NCI-H69 (cell line): Measurements from ENCODE around the gene SCN5A.
"Not testable (repeated sequence)": the region's sequence is repeated elsewhere in the genome, so short reads cannot be mapped to it uniquely, and the experiment has no call there.

ENCODE experiments used
- DNase-seq: peaks from one replicate; lab custom pipeline; 2025; lab: John Stamatoyannopoulos, UW

The SCN5A gene

DNA sequence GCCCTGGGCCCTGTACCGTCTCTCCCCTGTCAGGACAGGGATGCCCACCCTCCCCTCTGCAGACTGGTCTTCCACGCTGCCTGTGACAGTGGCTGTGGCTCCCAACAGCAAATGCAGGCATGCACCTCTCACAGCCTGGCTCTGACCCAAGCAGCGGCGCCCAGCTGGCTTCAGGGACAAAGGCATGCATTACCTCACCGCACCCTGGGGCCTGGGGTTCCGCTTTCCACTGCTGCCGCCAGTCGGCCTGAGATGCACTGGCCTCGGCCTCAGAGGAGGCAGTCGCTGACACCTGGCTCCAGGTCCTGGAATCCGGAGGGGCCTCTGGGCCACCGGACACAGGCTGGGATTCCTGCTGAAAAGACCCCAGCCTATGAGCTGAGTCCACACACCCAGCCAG is 70.3 kb downstream of the SCN5A start:
- peak; percentile 65 for DNase-seq

DNA sequence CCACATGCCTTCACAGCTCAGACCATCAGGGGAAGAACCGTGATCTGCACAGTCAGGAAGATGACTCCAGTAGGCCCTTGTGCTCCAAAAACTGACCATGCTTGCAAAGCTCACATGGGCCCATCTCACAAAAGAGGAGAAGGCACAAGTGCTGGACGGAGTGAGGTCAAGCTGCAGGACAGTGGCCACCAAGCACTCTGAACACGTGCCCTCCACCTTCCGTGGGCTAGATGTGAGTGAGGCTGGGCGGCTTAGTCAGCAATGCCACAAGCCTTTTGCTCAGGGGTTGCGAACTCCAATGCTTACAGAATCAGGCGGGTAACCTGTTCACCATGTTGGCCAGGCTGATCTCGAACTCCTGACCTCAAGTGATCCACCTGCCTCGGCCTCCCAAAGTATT is 70.9 kb downstream of the SCN5A start:
- no peak for DNase-seq

DNA sequence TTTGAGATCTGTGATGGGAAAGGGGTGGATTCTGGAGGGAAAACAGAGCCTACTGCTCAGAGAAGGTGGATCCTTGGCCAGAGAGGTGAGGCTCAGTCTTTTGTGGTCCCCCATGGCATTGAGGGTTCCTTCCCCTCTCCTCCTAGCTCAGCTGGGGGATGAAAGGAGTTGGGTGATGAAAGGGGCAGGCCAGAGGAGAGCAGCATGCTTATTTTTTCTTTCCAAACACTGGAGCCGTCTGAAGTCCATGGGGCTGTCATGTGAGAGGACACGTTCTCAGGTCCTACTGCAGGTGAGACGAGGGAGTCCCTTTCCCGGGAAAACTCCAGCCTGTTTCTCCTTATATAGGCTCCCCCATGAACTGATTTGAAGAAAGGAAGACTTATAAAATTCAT is 71.4 kb downstream of the SCN5A start:
- DNase-seq, result no peak

DNA sequence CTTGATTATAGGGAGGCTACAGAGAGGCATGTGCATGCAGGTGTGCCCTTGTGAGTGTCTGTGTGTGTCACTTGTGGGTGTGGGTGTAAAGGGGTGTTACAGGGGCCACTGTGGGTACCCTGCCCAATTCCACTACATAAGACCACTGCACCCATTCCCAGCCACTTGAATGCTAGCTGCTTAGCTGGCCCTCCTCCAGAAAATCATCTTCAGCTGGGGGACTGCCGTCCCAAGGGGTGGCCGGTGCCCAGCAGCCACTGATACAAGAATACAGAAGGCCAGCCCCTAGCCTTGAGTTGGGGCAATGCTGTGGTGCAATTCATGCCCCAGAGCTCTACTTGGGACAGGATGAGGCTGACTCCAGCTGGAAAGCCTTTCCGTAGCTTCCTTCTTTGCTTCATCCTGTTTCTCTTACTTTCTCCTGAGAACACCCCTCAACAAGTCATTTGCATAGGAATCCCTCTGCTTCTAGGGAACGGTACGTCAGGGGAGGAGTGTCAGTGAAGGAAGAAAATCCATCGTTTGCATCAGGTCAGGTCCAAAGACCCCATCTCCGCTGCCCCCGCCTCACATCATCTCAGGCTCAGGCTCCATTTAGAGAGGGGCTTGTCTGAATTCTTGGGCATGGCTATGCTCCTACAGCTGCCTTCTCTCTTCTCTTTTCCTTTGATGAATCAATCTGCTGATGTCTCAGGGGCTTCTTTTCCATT is 72.0 kb downstream of the SCN5A start:
- no peak for DNase-seq

DNA sequence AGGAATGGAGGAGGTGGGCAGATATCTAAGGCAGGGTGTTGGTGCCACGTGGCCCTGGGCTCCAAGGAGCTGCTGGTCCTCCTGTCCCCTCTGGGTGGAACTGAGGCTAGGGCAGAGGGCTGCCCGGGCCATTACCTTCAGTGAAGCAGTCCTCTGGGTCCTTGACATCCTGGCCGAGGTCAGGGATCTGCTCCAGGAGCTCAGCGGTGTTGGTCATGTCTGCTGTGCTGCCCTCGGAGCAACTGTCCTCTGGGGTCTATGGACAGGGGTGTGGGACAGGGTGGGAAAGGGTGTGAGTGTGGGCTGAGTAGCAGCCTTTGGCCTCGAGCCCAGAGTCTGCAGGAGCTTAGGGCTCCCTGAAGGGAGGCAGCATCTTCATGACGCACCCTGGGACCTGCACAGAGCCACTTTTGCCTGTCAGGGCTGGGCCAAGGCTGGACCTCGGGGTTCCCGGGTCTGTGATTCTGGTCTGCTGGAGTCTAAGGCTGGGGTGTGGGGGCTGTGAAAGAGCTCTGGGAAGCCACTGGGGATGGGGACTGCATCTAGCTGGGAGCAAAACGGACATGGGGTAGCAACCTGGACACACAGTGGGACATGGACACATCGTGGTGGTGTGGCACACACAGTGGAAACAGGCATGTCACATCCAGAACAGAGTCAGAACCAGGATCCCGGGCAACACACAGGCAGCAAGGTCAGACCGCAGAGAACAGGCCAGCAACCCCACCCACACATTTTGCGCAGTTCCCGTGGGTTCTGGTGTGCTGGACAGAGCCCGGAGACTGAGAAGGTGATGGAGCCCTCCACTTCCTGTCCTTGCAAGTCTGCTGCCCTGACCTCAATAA is 72.7 kb downstream of the SCN5A start:
- no peak for DNase-seq

DNA sequence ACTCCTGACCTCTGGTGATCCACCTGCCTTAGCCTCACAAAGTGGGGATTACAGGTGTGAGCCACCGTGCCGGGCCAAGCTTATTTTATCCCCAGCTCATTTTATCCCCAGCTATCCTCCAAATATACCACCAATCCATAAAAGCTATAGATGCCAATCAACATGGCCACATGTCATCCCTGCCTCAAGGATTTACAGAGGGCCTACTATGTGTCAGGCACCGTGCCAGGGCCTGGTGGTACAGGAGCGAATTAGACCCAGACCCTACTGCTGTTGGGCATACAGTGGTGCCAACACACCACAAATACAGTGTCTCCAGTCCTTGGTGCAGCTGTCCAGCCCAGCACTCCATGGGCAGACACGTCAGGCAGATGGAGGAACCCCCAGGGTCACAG is 73.4 kb downstream of the SCN5A start:
- DNase-seq, result no peak

DNA sequence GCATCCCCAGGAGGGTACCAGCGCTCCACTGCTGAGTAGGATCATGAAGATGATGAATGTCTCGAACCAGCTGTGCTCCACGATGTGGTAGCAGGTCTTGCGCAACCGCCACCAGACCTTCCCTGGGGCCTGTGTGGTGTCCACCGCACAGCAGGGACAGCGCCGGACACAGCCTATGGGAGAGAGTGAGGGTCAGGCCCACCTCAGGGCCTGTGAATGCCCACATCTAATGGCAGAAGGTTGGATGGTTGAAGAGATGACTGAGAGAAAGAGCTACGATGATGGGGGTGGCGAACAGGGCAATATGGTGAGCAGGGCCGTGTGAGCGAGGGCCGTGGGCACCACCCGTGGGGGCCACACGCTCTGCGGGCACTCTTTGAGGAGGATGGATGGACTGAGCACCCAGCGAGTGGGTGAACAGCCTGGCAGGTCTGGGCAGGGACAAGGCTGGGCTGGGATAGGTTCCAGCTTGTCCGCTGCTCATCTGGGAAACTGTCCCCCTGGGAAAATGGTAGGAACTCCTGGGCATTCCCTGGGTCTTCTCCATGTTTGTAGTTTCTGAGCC is 74.1 kb downstream of the SCN5A start:
- no peak for DNase-seq

DNA sequence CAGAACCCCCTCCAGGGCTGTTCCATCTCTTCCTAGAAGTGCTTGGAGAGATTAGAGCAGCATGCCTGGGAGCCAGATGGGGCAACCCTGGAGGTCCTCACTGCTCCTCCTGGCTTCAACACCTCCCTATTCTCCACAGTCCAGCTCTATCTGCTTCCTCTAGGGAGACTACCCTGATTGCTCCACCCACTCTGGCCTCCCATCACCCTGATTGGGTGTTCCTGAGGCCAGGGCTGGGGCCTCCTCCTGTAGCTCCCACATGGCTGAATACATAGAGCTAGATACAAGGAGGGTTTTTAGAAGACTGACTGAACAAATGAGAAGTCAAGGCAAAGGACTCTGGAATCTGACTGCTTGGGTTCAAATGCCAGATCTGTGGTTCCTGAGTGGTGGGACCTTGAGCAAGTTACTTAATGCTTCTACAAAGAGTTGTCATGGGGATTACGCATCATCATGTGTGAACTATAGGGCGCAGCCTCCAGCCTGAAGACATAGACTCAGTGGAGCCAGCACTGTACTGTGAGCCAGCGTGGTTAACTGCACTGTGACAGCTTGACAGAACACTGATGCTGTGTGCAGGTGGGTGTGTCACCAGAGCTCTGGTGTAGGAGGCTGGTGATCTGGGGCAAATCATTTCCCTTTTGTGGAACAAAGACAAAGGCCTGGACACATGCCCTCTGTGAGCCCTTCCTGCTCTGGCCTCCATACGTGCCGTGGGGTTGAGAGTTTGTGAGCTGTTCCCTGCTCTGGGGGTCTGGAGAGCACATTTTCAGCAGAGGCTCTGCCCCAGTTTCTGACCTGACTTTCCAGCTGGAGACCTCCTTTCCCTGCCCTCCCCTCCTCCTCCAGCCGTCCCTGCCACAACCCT is 74.8 kb downstream of the SCN5A start:
- no peak for DNase-seq

DNA sequence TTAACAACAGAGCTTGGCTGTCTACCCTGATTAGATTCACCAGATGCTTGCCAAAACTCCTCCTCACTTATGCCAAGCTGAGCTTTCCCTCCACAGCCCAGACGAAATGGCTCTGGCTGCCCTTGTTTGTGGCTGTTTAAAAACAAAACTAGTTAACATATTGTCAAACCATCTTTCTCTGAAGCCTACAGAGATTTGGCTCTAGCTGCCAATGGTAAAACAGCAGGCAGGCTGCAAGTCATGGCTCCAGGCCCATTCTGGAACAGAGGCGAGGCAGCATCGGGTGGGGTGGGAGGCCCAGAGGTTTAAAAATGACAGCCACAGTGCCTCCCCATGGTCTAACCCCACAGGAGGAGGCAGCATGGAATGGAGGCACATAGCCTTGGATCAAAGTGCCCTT is 75.9 kb downstream of the SCN5A start:
- DNase-seq, result no peak

DNA sequence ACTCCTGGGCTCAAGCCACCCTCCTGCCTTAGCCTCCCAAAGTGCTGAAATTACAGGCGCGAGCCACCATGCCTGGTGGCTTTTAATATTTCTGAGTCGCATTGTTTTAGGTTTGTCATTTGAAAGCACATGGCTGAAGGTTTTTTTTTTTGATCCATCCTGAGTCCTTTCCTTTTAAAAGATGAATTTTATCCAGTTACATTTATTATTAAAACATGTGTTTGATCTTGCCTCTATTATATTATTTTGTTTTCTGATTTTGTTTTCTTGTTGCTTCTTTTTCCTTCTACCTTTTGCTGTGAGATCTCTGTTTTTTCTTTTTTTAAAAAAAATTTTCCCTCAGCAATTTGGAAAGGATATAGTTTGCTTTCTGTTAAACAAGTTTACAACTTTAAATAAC is 76.4 kb downstream of the SCN5A start:
- no peak for DNase-seq

DNA sequence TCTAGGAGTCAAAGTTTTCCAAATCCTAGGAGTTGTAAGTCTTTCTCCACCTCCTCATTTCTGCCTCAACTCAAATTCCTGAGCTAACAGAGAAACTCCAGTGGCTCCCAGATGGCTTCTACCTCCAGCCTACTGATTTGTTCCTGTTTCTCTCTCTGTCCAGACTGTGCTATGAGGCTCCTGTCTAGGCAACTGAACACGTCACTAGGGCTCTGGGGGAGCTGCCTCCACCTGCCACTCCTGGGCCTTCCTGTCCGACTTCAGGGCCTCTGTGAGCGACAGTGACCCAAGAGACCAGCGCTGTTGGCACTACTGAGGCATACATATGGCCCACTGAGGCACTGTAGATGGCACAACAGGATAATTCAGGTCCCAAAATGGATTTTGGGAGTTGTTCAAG is 82.0 kb downstream of the SCN5A start:
- no peak for DNase-seq

DNA sequence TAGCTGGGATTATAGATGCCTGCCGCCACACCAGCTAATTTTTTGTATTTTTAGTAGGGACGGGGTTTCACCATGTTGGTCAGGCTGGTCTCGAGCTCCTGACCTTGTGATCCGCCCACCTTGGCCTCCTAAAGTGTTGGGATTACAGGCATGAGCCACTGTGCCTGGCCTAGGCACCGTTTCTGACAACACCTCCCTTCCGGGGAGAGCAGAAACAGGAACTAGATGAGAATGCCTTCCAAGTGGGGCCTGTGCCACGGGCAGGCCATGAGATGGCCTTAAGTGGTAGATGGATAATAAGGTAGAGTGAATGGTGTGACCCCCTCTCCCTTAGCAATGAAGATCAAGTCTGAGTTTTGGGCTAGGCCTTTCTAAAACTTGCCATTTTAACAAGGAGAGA is 82.7 kb downstream of the SCN5A start:
- not testable (repeated sequence) for DNase-seq

DNA sequence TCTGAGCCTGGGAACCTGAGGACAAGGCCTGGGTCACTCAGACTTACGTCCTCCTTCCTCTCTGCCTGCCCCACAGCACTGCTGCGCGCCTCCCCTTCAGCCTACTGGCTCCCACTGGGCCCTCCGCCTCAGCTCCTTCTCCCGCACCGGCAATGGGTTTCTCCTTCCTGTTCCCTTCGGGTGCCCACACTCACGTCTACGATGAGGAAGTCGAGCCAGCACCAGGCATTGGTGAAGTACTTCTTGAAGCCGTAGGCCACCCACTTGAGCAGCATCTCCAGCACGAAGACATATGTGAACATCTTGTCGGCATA is 83.3 kb downstream of the SCN5A start:
- DNase-seq, result no peak

DNA sequence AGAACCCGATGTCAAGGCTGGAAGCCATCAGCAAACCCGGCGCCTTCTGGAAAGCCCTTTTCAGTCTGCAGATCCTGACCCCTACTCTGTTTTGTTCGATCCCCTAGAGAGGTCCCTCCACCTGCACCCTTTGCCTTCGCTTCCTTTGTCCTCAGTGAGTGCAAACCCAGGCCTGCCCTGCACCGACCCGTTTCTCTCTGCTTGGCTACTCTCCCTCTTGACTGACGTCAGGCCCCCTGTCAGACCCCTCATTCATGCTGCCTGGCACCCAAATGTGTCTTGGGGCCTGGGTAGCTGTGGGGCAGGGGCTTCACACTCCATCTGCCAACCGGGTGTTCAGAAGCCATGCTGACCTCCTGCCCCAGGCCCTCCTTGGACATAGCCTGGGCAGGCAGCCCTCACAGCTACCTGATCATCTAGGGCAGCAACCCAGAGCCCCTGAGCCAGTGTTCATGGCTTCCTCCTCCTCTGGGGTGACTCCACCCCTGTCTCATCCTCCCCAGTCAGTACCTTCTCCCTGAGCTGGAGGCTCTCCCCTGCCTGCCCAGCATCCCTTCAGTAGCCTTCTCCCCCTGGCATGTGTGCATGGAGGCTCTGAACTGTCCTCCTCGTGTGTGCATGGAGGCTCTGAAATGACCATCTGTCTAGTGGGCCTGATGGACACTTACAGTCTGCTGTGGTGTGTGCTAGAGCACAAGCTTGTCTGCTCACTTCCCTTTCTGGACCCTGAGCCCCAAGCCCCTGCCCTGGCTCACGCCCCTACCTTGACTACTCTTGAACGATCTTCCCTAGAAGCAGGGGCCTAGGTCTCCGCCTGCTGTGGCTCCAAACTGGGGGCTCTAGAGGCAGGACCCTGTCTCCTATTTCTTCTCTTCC is 83.9 kb downstream of the SCN5A start:
- no peak for DNase-seq

DNA sequence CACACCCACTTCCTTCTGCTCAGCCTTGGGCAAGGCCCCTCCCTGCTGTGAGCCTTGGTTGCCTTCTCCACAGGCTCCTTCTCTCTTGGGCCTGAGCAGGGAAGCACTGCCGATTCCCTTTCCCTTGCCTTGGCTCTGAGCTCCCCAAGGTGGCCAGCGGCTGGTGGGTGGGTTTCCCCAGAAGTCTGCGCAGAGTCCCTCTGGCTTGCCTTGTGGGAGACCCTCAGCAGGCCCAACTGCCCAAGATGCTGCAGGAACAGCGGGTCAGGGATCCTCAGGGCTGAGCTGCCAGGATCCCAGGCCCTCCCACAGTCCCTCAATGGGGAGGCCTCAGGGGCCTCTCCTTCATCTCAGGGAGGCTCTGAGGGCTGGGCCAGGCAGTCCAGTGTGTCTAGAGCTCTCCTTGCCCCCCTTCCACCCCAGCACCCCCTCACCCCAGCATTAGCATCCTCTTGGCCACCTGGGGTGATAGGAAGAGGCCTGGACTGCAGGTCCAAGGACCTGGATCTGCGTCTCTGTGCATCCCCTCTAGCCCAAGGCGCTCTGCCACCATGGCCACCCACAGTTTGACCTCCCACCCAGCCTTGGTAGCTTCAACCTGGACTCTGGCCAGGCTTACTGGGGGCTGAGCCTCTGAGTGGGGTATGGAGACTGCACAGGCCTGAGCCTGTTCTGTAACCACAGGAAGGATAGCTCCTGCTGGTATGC is 84.7 kb downstream of the SCN5A start:
- no peak for DNase-seq

DNA sequence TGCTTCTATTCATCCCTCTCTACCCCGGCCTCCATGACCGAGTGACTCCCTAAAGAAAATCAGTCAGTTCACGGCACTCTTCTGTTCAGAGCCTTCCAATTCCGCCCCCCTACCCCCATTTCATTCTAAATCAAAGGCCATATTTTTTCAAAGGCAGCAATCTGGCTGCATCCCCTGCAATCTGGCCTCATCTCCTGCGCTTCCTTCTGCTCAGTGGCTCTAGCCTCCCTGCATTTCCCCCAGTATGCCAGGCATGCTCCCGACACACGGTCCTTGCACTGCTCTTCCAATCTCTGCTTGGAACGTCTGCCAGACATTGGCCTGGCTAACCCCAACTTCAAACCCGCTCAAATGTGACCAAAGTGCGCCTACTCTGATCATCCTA is 85.6 kb downstream of the SCN5A start:
- no peak for DNase-seq

DNA sequence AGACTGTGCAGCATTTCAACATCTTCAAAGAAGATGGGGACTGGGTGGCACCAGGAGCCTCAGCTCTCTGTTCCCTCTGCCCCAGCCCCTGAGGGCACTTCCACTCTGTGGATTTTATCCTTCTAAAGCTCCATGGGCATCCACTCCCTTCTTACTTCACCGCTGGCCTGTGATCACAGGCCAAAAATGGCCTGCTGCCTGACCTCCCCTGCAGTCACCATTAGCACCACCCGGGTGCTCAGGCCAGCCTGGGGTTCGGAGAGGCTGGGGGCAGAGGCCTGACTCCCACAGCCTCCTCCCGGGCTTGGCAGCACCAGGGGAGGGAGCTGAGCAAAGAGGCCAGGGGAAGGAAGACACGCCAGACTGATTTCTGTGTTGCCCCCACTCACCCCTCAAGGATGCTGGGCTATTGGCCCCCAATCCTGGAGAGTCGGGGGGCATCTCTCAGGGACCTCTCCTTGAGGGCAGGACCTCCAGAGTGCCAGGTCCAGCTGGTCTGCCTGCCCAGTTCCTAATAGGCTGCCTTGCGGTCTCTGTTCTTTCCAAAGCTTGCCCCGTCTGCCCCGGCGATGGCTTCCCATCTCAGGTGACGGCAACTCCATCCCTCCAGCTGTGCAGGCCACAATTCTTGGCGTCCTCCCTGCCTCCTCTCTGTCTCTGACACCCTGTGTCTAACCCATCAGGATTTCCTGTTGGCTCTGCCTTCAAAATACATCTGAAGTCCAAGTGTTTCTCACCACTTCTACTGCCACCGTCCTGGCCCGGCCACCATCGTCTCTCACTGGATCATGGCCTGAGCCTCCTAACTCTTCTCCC is 86.2 kb downstream of the SCN5A start:
- DNase-seq, result no peak

DNA sequence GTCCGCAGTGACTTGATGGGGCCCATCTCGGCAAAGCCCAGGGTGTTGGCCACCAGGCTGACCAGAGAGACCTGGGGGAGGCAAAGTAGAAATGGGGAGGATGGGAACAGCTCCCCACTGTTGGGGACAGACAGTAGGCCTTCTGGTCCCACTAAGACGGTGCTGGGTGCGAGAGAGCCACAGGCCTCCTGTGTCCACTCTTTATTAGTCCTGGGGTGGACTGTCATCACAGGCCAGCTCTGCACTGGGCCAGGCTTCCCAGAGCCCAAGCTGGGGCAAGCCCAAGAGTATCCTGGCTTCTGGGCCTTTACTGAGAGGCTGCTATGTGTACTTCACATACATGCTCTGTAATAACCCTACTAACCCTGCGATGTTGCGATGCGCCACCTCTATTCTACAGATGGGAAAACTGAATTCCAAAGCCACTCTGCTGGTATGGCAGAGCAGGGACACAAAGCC is 87.0 kb downstream of the SCN5A start:
- DNase-seq, result no peak

DNA sequence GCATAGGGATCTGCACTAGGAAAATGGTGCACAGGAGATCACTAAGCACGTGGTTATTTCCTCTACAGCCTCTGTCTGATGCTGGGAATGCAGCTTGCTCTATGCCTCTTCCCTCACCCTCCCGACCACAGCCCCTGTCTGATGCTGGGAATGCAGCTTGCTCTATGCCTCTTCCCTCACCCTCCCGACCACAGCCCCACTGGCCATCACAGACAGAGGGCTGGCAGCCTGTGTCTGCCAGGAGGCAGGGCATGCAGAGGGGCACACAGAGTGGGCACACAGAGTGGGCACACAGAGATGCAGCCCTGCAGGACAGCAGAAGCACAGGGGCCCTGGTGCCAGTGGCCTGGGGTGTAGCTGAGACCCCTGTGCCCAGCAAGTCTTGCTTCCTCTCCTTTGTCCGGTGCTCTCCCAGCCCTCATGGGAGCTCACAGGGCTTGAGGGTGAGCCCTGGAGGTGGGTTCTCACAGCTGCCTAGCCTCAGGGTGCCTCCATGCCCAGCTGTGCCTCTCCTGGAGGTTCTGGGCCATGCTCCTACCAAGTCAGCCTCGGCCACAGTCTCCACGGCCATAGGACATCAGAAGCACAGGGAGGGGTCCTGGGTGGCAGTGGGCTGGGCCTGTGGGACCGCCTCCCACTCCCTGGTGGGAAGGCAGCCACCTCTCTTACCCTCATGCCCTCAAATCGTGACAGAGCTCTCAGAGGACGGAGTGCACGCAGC is 87.6 kb downstream of the SCN5A start:
- DNase-seq, result no peak
